Measurements from ENCODE around the gene SEC14L5. TPM values are rescaled to one million over a fixed set of nuclear protein-coding genes. Genes with fewer than 3 reads are reported as not detected.

The SEC14L5 gene
- total and polyA plus RNA-seq, 2 experiments from 2014 or later = 2.6 to 5.9 TPM

DNA sequence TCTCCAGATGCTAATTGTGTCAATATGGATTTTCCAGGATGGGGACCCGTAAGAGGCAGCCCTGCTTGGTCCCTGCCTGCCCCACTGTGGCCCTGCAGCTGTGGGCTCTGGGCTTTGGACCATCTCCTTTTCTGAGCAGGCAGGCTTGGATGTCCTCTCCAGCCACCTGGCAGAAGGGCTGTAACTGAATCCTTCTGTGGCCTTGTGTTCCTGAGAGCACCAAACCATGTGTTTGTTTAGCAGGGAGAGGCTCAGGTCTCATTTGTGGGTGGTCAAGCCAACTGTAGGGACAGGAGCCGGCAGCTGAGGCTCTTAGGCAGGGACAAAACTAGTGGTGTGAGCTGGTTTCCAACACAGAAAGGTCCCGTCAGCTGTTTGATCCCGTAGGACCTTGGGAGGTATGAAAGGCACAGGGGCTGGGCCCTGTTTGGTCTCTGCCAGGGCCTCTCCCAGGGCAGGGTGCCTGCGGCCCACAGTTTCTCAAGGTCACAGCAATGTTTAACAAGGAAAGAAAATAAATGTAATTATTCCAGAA lies 18.5 kb downstream of the SEC14L5 start:
- H3K27ac Mint-ChIP-seq = no peak overlapping the region
- H3K4me1 ChIP-seq (ENCODE audit: insufficient read depth) = no peaks in the 10 kb centered on the region
- no peak overlapping the region for H2AFZ ChIP-seq
- no peak overlapping the region for H3K4me3 ChIP-seq
- ATAC-seq = no peak
- no peaks in the 10 kb centered on the region for H3K79me2 ChIP-seq (replicated peaks; ENCODE audit: insufficient read depth)
- peaks cover 4% of the 10 kb centered on the region; the same call in 1 of the 3 replicates for H3K9me3 Mint-ChIP-seq
- H3K27ac ChIP-seq (ENCODE audit: low read depth) = no peak overlapping the region
- no peak for DNase-seq (ENCODE audit: low spot score)
- no peaks in the 10 kb centered on the region for H3K9me2 ChIP-seq (ENCODE audit: insufficient read depth)
- H3K27me3 ChIP-seq (ENCODE audit: insufficient read depth) = no peaks in the 10 kb centered on the region
- peaks cover 8% of the 10 kb centered on the region for H3K27me3 Mint-ChIP-seq (ENCODE audit: insufficient read depth, low read depth, poor library complexity)
- no peaks in the 10 kb centered on the region for H4K20me1 ChIP-seq (replicated peaks; ENCODE audit: insufficient read depth)
- H3K36me3 Mint-ChIP-seq (ENCODE audit: low read depth) = no peaks in the 10 kb centered on the region
- no peaks in the 10 kb centered on the region for H3K36me3 ChIP-seq (ENCODE audit: insufficient read depth)
- H3K4me2 ChIP-seq = no peak overlapping the region
- TF ChIP-seq POLR2AphosphoS5 (IDR thresholded peaks at IDR 0.05; ENCODE audit: low read depth) = no peak
- TF ChIP-seq, protein P1, sequence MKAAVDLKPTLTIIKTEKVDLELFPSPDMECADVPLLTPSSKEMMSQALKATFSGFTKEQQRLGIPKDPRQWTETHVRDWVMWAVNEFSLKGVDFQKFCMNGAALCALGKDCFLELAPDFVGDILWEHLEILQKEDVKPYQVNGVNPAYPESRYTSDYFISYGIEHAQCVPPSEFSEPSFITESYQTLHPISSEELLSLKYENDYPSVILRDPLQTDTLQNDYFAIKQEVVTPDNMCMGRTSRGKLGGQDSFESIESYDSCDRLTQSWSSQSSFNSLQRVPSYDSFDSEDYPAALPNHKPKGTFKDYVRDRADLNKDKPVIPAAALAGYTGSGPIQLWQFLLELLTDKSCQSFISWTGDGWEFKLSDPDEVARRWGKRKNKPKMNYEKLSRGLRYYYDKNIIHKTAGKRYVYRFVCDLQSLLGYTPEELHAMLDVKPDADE (IDR thresholded peaks at IDR 0.05) = no peak
- TF ChIP-seq NANOG (IDR thresholded peaks at IDR 0.05; ENCODE audit: borderline replicate concordance) = no peak
- TF ChIP-seq, protein P2, sequence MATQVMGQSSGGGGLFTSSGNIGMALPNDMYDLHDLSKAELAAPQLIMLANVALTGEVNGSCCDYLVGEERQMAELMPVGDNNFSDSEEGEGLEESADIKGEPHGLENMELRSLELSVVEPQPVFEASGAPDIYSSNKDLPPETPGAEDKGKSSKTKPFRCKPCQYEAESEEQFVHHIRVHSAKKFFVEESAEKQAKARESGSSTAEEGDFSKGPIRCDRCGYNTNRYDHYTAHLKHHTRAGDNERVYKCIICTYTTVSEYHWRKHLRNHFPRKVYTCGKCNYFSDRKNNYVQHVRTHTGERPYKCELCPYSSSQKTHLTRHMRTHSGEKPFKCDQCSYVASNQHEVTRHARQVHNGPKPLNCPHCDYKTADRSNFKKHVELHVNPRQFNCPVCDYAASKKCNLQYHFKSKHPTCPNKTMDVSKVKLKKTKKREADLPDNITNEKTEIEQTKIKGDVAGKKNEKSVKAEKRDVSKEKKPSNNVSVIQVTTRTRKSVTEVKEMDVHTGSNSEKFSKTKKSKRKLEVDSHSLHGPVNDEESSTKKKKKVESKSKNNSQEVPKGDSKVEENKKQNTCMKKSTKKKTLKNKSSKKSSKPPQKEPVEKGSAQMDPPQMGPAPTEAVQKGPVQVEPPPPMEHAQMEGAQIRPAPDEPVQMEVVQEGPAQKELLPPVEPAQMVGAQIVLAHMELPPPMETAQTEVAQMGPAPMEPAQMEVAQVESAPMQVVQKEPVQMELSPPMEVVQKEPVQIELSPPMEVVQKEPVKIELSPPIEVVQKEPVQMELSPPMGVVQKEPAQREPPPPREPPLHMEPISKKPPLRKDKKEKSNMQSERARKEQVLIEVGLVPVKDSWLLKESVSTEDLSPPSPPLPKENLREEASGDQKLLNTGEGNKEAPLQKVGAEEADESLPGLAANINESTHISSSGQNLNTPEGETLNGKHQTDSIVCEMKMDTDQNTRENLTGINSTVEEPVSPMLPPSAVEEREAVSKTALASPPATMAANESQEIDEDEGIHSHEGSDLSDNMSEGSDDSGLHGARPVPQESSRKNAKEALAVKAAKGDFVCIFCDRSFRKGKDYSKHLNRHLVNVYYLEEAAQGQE (IDR thresholded peaks at IDR 0.05; ENCODE audit: unreplicated experiment) = no peak
- no peak for TF ChIP-seq ZNF331 (CRISPR knock-in tag; IDR thresholded peaks at IDR 0.05; ENCODE audit: low read depth)
- TF ChIP-seq, protein P3, sequence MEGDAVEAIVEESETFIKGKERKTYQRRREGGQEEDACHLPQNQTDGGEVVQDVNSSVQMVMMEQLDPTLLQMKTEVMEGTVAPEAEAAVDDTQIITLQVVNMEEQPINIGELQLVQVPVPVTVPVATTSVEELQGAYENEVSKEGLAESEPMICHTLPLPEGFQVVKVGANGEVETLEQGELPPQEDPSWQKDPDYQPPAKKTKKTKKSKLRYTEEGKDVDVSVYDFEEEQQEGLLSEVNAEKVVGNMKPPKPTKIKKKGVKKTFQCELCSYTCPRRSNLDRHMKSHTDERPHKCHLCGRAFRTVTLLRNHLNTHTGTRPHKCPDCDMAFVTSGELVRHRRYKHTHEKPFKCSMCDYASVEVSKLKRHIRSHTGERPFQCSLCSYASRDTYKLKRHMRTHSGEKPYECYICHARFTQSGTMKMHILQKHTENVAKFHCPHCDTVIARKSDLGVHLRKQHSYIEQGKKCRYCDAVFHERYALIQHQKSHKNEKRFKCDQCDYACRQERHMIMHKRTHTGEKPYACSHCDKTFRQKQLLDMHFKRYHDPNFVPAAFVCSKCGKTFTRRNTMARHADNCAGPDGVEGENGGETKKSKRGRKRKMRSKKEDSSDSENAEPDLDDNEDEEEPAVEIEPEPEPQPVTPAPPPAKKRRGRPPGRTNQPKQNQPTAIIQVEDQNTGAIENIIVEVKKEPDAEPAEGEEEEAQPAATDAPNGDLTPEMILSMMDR (conservative IDR thresholded peaks at IDR 0.05; ENCODE audit: low read depth in 2 of 2) = no peak
- TF ChIP-seq, protein P4, sequence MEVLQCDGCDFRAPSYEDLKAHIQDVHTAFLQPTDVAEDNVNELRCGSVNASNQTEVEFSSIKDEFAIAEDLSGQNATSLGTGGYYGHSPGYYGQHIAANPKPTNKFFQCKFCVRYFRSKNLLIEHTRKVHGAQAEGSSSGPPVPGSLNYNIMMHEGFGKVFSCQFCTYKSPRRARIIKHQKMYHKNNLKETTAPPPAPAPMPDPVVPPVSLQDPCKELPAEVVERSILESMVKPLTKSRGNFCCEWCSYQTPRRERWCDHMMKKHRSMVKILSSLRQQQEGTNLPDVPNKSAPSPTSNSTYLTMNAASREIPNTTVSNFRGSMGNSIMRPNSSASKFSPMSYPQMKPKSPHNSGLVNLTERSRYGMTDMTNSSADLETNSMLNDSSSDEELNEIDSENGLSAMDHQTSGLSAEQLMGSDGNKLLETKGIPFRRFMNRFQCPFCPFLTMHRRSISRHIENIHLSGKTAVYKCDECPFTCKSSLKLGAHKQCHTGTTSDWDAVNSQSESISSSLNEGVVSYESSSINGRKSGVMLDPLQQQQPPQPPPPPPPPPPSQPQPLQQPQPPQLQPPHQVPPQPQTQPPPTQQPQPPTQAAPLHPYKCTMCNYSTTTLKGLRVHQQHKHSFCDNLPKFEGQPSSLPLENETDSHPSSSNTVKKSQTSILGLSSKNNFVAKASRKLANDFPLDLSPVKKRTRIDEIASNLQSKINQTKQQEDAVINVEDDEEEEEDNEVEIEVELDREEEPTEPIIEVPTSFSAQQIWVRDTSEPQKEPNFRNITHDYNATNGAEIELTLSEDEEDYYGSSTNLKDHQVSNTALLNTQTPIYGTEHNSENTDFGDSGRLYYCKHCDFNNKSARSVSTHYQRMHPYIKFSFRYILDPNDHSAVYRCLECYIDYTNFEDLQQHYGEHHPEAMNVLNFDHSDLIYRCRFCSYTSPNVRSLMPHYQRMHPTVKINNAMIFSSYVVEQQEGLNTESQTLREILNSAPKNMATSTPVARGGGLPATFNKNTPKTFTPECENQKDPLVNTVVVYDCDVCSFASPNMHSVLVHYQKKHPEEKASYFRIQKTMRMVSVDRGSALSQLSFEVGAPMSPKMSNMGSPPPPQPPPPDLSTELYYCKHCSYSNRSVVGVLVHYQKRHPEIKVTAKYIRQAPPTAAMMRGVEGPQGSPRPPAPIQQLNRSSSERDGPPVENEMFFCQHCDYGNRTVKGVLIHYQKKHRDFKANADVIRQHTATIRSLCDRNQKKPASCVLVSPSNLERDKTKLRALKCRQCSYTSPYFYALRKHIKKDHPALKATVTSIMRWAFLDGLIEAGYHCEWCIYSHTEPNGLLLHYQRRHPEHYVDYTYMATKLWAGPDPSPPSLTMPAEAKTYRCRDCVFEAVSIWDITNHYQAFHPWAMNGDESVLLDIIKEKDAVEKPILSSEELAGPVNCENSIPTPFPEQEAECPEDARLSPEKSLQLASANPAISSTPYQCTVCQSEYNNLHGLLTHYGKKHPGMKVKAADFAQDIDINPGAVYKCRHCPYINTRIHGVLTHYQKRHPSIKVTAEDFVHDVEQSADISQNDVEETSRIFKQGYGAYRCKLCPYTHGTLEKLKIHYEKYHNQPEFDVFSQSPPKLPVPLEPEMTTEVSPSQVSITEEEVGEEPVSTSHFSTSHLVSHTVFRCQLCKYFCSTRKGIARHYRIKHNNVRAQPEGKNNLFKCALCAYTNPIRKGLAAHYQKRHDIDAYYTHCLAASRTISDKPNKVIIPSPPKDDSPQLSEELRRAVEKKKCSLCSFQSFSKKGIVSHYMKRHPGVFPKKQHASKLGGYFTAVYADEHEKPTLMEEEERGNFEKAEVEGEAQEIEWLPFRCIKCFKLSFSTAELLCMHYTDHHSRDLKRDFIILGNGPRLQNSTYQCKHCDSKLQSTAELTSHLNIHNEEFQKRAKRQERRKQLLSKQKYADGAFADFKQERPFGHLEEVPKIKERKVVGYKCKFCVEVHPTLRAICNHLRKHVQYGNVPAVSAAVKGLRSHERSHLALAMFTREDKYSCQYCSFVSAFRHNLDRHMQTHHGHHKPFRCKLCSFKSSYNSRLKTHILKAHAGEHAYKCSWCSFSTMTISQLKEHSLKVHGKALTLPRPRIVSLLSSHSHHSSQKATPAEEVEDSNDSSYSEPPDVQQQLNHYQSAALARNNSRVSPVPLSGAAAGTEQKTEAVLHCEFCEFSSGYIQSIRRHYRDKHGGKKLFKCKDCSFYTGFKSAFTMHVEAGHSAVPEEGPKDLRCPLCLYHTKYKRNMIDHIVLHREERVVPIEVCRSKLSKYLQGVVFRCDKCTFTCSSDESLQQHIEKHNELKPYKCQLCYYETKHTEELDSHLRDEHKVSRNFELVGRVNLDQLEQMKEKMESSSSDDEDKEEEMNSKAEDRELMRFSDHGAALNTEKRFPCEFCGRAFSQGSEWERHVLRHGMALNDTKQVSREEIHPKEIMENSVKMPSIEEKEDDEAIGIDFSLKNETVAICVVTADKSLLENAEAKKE (CRISPR knock-in tag; IDR thresholded peaks at IDR 0.05) = no peak
- TF ChIP-seq STAT1 (IDR thresholded peaks at IDR 0.05; ENCODE audit: unreplicated experiment) = no peak
- no peak for TF ChIP-seq CREB1 (CRISPR knock-in tag; IDR thresholded peaks at IDR 0.05; ENCODE audit: low read depth)
- TF ChIP-seq EZH2phosphoT487 (IDR thresholded peaks at IDR 0.05; ENCODE audit: unreplicated experiment) = no peak
- TF ChIP-seq JUNB (IDR thresholded peaks at IDR 0.05; ENCODE audit: unreplicated experiment) = no peak
- TF ChIP-seq EZH2 (IDR thresholded peaks at IDR 0.05; ENCODE audit: low read depth, unreplicated experiment) = no peak
- no peak for TF ChIP-seq ZNF114 (CRISPR knock-in tag; IDR thresholded peaks at IDR 0.05)
- H3K4me3 Mint-ChIP-seq = no peak overlapping the region
- H3K4me1 Mint-ChIP-seq = peaks cover 8% of the 10 kb centered on the region
- no peaks in the 10 kb centered on the region for H3F3A ChIP-seq (replicated peaks; ENCODE audit: low read depth)
